ENCODE results near the gene SELENOT.

Gene SELENOT

DNA sequence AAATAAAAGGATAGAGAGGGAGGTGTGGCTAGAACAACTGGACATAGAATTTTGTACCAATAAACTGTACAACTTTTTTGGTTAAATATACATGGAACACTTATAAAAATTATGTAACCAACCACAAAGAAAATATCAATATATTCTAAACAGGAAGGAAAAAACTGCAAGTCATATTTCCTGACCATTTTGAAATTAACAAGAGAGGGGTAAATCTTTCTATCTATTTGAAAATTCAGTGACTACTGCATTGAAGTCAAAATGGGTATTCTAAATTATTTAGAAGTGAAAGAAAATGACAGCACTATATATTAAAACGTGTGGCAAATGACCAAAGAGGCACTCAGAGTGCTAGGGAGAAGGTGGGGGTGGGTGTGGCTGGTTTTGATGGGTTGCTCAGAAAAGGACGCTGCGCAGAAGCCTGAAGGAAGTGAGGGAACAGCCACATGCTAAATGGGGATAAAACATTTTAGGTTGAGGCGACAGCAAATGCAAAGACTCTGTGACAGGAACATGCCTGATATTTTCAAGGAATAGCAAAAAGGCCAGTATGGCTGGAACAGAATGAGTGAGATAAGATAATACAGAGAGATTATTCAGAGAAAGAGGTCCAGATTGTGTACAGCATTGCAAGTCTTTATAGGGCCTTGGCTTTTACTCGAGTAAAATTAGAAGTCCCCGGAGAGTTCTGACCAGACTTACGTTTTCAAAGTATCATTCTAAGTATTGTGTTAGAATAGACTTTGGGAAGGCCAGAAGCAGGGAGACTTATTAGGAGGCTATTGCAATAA, 59.5 kb downstream of the SELENOT start:
- no peak for DNase-seq (ENCODE audit: low spot score)

DNA sequence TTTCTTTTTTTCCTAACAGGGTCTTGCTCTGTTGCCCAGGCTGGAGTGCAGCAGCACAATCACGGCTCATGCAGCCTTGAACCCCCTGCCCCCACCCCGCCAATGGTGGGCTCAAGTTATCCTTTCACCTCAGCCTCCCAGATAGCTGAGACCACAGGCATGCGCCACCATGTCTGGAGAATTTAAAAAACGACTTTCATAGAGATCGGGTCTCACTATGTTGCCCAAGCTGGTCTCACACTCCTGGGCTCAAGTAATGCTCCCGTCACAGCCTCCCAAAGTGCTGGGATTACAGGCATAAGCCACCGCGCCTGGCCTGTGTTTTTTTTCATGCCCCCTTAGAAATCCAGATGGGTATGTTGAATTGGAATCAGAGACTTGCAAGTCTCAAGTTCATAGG, 60.3 kb downstream of the SELENOT start:
- no peak for DNase-seq (ENCODE audit: low spot score)

DNA sequence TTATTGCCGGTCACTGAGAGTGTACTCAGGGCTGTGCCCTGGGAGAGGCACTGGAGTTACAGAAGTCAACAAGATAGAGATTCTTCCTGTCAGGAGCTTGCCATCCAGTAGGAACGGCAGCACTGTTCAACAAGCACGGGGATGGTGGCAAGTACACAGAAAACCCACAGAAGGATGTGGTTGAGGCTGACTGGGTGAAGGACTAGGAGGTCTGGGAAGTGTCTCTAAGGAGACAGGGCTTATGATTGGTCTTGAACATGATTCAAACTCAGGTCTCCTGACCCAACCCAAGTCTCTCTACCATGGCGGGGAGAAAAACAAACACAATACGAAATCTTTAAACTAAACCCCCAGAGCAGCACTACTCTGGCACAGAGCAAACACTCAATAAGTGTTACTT, 63.0 kb downstream of the SELENOT start:
- DNase-seq (ENCODE audit: low spot score) = no peak

- DNase-seq (ENCODE audit: low spot score) = peak; percentile 85
Measured at GRCh38 chr3:150673966-150674365, 70.8 kb downstream of the SELENOT start.

GRCh38 chr3:150675587-150675986, 72.5 kb downstream of the SELENOT start:
- DNase-seq (ENCODE audit: low spot score) = no peak
